Measurements from ENCODE around the gene RGMA. TPM values are rescaled to one million over a fixed set of nuclear protein-coding genes. Genes with fewer than 3 reads are reported as not detected.

Gene RGMA, protein sequence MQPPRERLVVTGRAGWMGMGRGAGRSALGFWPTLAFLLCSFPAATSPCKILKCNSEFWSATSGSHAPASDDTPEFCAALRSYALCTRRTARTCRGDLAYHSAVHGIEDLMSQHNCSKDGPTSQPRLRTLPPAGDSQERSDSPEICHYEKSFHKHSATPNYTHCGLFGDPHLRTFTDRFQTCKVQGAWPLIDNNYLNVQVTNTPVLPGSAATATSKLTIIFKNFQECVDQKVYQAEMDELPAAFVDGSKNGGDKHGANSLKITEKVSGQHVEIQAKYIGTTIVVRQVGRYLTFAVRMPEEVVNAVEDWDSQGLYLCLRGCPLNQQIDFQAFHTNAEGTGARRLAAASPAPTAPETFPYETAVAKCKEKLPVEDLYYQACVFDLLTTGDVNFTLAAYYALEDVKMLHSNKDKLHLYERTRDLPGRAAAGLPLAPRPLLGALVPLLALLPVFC
- total RNA-seq: 14.6 TPM

DNA sequence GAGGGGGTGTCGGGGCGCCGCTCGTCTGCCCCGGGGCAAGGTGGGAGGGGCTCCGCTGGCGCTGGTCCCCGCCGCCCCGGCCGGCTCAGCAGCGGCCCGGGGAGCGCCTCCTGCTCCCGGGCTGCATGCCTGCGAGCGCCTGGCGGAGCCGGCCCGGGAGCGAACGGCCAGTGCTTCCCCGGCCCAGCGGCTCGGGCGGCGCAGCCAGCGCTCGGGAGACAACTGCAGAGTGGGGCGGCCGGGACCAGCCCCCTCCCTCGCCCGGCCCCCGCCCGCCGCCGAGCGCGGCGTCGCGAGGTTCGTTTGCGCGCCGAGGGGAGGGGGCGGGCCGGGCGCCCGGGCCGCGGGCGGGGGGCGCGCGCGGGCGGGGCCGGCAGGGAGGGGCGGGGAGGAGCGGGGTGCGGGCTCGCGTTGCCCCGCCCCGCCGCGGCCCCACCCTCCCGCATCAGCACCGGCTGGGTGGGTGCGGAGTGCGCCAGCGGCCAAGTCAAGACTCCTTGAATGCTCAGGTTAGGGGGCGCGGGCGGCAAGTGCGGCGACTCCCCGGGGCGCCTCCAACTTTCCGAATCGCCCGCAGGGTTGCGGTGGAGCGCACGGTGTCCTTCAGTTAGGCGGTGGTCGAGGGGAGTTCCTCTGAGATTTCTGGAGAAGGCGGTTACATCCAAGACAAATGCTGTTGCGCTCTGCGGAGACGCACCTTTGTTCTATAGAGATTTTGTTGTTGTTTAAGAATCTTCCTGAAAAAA, at the start of gene RGMA:
Gene RGMA, minus strand, starts transcription at position 231 of the 746 bp plus-strand sequence. CDS start 279 bp downstream, outside the sequence.

Other genes starting within 250 kb of the RGMA start
- 167 TPM for gene CHD2, start 188.9 kb downstream of the RGMA start, total RNA-seq

Data from metanephros (tissue), 1 donor.